ENCODE measurements around the gene B3GAT2.
"Not testable (repeated sequence)": the region's sequence is repeated elsewhere in the genome, so short reads cannot be mapped to it uniquely, and the experiment has no call there.

Gene B3GAT2

GRCh38 chr6:70956191-70956450 is 739 bp downstream of the B3GAT2 start:
- Histone ChIP-seq H3K27me3 (ENCODE audit: control insufficient read depth, insufficient read depth, low read length) (peaks cover 70% of the 10 kb centered on the region), H3K36me3 (ENCODE audit: control insufficient read depth, insufficient read depth, low read length) (no peaks in the 10 kb centered on the region), H3K4me1 (ENCODE audit: control insufficient read depth, insufficient read depth, low read length) (peaks cover 8% of the 10 kb centered on the region), H3K9ac (ENCODE audit: low read depth, low read length) (no peak overlapping the region), H3K9me3 (ENCODE audit: control insufficient read depth, insufficient read depth, low read length) (no peaks in the 10 kb centered on the region), H3K4me3 (ENCODE audit: low read depth, low read length) (peak overlapping the region; percentile 63)

- Histone ChIP-seq H3K27me3 (ENCODE audit: control insufficient read depth, insufficient read depth, low read length) (peaks cover 70% of the 10 kb centered on the region), H3K9me3 (ENCODE audit: control insufficient read depth, insufficient read depth, low read length) (no peaks in the 10 kb centered on the region), H3K4me3 (ENCODE audit: low read depth, low read length) (peak overlapping the region; percentile 63), H3K9ac (ENCODE audit: low read depth, low read length) (no peak overlapping the region), H3K4me1 (ENCODE audit: control insufficient read depth, insufficient read depth, low read length) (peaks cover 8% of the 10 kb centered on the region), H3K36me3 (ENCODE audit: control insufficient read depth, insufficient read depth, low read length) (no peaks in the 10 kb centered on the region)
Measured at GRCh38 chr6:70955441-70956190, 1.2 kb downstream of the B3GAT2 start.

GRCh38 chr6:70954750-70955149 is 2.1 kb downstream of the B3GAT2 start:
- peaks cover 8% of the 10 kb centered on the region for H3K4me1 ChIP-seq (ENCODE audit: control insufficient read depth, insufficient read depth, low read length)
- H3K27me3 ChIP-seq (ENCODE audit: control insufficient read depth, insufficient read depth, low read length): peaks cover 66% of the 10 kb centered on the region
- H3K9ac ChIP-seq (ENCODE audit: low read depth, low read length): no peak overlapping the region
- H3K36me3 ChIP-seq (ENCODE audit: control insufficient read depth, insufficient read depth, low read length): no peaks in the 10 kb centered on the region
- H3K9me3 ChIP-seq (ENCODE audit: control insufficient read depth, insufficient read depth, low read length): no peaks in the 10 kb centered on the region
- H3K4me3 ChIP-seq (ENCODE audit: low read depth, low read length): peak overlapping the region; percentile 63

GRCh38 chr6:70954176-70954575 is 2.7 kb downstream of the B3GAT2 start:
- no peaks in the 10 kb centered on the region for H3K9me3 ChIP-seq (ENCODE audit: control insufficient read depth, insufficient read depth, low read length)
- no peaks in the 10 kb centered on the region for H3K36me3 ChIP-seq (ENCODE audit: control insufficient read depth, insufficient read depth, low read length)
- no peak overlapping the region for H3K4me3 ChIP-seq (ENCODE audit: low read depth, low read length)
- no peak overlapping the region for H3K9ac ChIP-seq (ENCODE audit: low read depth, low read length)
- H3K27me3 ChIP-seq (ENCODE audit: control insufficient read depth, insufficient read depth, low read length): peaks cover 60% of the 10 kb centered on the region
- H3K4me1 ChIP-seq (ENCODE audit: control insufficient read depth, insufficient read depth, low read length): peaks cover 8% of the 10 kb centered on the region

GRCh38 chr6:70952608-70953165 is 4.2 kb downstream of the B3GAT2 start:
- Histone ChIP-seq H3K4me3 (ENCODE audit: low read depth, low read length) (no peak overlapping the region), H3K27me3 (ENCODE audit: control insufficient read depth, insufficient read depth, low read length) (peaks cover 45% of the 10 kb centered on the region), H3K9me3 (ENCODE audit: control insufficient read depth, insufficient read depth, low read length) (no peaks in the 10 kb centered on the region), H3K4me1 (ENCODE audit: control insufficient read depth, insufficient read depth, low read length) (peaks cover 8% of the 10 kb centered on the region), H3K36me3 (ENCODE audit: control insufficient read depth, insufficient read depth, low read length) (no peaks in the 10 kb centered on the region), H3K9ac (ENCODE audit: low read depth, low read length) (no peak overlapping the region)

GRCh38 chr6:70944321-70944720 is 12.5 kb downstream of the B3GAT2 start:
- not testable (repeated sequence) for H3K4me3 ChIP-seq (ENCODE audit: low read depth, low read length); H3K9me3 ChIP-seq (ENCODE audit: control insufficient read depth, insufficient read depth, low read length); H3K27me3 ChIP-seq (ENCODE audit: control insufficient read depth, insufficient read depth, low read length); H3K9ac ChIP-seq (ENCODE audit: low read depth, low read length); H3K36me3 ChIP-seq (ENCODE audit: control insufficient read depth, insufficient read depth, low read length); H3K4me1 ChIP-seq (ENCODE audit: control insufficient read depth, insufficient read depth, low read length)

GRCh38 chr6:70933853-70934252 is 23.0 kb downstream of the B3GAT2 start:
- no peak overlapping the region for H3K4me3 ChIP-seq (ENCODE audit: low read depth, low read length)
- no peaks in the 10 kb centered on the region for H3K27me3 ChIP-seq (ENCODE audit: control insufficient read depth, insufficient read depth, low read length)
- no peaks in the 10 kb centered on the region for H3K9me3 ChIP-seq (ENCODE audit: control insufficient read depth, insufficient read depth, low read length)
- H3K9ac ChIP-seq (ENCODE audit: low read depth, low read length): no peak overlapping the region
- no peaks in the 10 kb centered on the region for H3K36me3 ChIP-seq (ENCODE audit: control insufficient read depth, insufficient read depth, low read length)
- no peaks in the 10 kb centered on the region for H3K4me1 ChIP-seq (ENCODE audit: control insufficient read depth, insufficient read depth, low read length)

- no peak overlapping the region for H3K9ac ChIP-seq (ENCODE audit: low read depth, low read length)
- H3K36me3 ChIP-seq (ENCODE audit: control insufficient read depth, insufficient read depth, low read length): no peaks in the 10 kb centered on the region
- no peaks in the 10 kb centered on the region for H3K27me3 ChIP-seq (ENCODE audit: control insufficient read depth, insufficient read depth, low read length)
- no peaks in the 10 kb centered on the region for H3K4me1 ChIP-seq (ENCODE audit: control insufficient read depth, insufficient read depth, low read length)
- H3K9me3 ChIP-seq (ENCODE audit: control insufficient read depth, insufficient read depth, low read length): no peaks in the 10 kb centered on the region
- H3K4me3 ChIP-seq (ENCODE audit: low read depth, low read length): no peak overlapping the region
Measured at GRCh38 chr6:70905742-70906141, 51.1 kb downstream of the B3GAT2 start.

- Histone ChIP-seq H3K36me3 (ENCODE audit: control insufficient read depth, insufficient read depth, low read length) (no peaks in the 10 kb centered on the region), H3K9ac (ENCODE audit: low read depth, low read length) (no peak overlapping the region), H3K4me1 (ENCODE audit: control insufficient read depth, insufficient read depth, low read length) (no peaks in the 10 kb centered on the region), H3K9me3 (ENCODE audit: control insufficient read depth, insufficient read depth, low read length) (no peaks in the 10 kb centered on the region), H3K27me3 (ENCODE audit: control insufficient read depth, insufficient read depth, low read length) (no peaks in the 10 kb centered on the region), H3K4me3 (ENCODE audit: low read depth, low read length) (no peak overlapping the region)
Measured at GRCh38 chr6:70903665-70904452, 53.0 kb downstream of the B3GAT2 start.

- Histone ChIP-seq H3K4me1 (ENCODE audit: control insufficient read depth, insufficient read depth, low read length) (no peaks in the 10 kb centered on the region), H3K9me3 (ENCODE audit: control insufficient read depth, insufficient read depth, low read length) (no peaks in the 10 kb centered on the region), H3K4me3 (ENCODE audit: low read depth, low read length) (no peak overlapping the region), H3K36me3 (ENCODE audit: control insufficient read depth, insufficient read depth, low read length) (no peaks in the 10 kb centered on the region), H3K27me3 (ENCODE audit: control insufficient read depth, insufficient read depth, low read length) (no peaks in the 10 kb centered on the region), H3K9ac (ENCODE audit: low read depth, low read length) (no peak overlapping the region)
Measured at GRCh38 chr6:70901324-70901723, 55.5 kb downstream of the B3GAT2 start.

- H3K36me3 ChIP-seq (ENCODE audit: control insufficient read depth, insufficient read depth, low read length): no peaks in the 10 kb centered on the region
- no peak overlapping the region for H3K9ac ChIP-seq (ENCODE audit: low read depth, low read length)
- no peaks in the 10 kb centered on the region for H3K27me3 ChIP-seq (ENCODE audit: control insufficient read depth, insufficient read depth, low read length)
- H3K4me1 ChIP-seq (ENCODE audit: control insufficient read depth, insufficient read depth, low read length): no peaks in the 10 kb centered on the region
- no peaks in the 10 kb centered on the region for H3K9me3 ChIP-seq (ENCODE audit: control insufficient read depth, insufficient read depth, low read length)
- no peak overlapping the region for H3K4me3 ChIP-seq (ENCODE audit: low read depth, low read length)
Measured at GRCh38 chr6:70900047-70900446, 56.8 kb downstream of the B3GAT2 start.

- H3K9ac ChIP-seq (ENCODE audit: low read depth, low read length): no peak overlapping the region
- H3K9me3 ChIP-seq (ENCODE audit: control insufficient read depth, insufficient read depth, low read length): no peaks in the 10 kb centered on the region
- H3K4me3 ChIP-seq (ENCODE audit: low read depth, low read length): no peak overlapping the region
- H3K27me3 ChIP-seq (ENCODE audit: control insufficient read depth, insufficient read depth, low read length): no peaks in the 10 kb centered on the region
- no peaks in the 10 kb centered on the region for H3K36me3 ChIP-seq (ENCODE audit: control insufficient read depth, insufficient read depth, low read length)
- H3K4me1 ChIP-seq (ENCODE audit: control insufficient read depth, insufficient read depth, low read length): no peaks in the 10 kb centered on the region
Measured at GRCh38 chr6:70894001-70894400, 62.9 kb downstream of the B3GAT2 start.

Measured in iPS-15b (cell line).